Right lobe of liver (tissue), 6 donors: ENCODE results near the gene TSSK3. TPM values are rescaled to one million over a fixed set of nuclear protein-coding genes. Genes with fewer than 3 reads are reported as not detected.
A peak's percentile ranks its signal among the peaks of the same experiment; 100 is the strongest.

Experiments used
- ATAC-seq, 4 donors: fragments of 200-7000 bp; cut with Tn5 transposase; one replicate each; pipeline ENCODE4 v1.9.1; 2020; ENCODE audit warnings: mild to moderate bottlenecking in 4 of 4, moderate library complexity in 4 of 4
- DNase-seq, 3 donors: peaks; one replicate each; pipeline ENCODE4 v3.0.0-alpha.2; 2020
- H3K27ac ChIP-seq, 3 donors: fragments of 200-600 bp; one replicate each; pipeline ENCODE4 v1.8.0; 2022
- H3K27me3 ChIP-seq, 2 donors: fragments of 200-600 bp; one replicate each; pipeline ENCODE4 v1.8.0; 2022
- H3K36me3 ChIP-seq, 4 donors: fragments of 200-600 bp; sonication (generic) in 1 of 4; one replicate each; pipeline versions ENCODE4 v1.5.1 to v1.8.0; 2017 to 2022; ENCODE audit warnings: control low read depth in 1 of 4
- H3K4me1 ChIP-seq, 4 donors: fragments of 200-600 bp; sonication (generic) in 1 of 4; one replicate each; pipeline versions ENCODE4 v1.5.1 to v1.8.0; 2017 to 2022; ENCODE audit warnings: control low read depth in 1 of 4
- H3K4me3 ChIP-seq, 3 donors: fragments of 200-600 bp; one replicate each; pipeline ENCODE4 v1.8.0; 2022
- H3K9me3 ChIP-seq, 4 donors: fragments of 200-600 bp; sonication (generic) in 1 of 4; one replicate each; pipeline versions ENCODE4 v1.5.1 to v1.8.0; 2017 to 2022; ENCODE audit warnings: control low read depth in 1 of 4
- CTCF ChIP-seq, 4 donors: fragments of 200-600 bp in 3 of 4; fragments of 450-650 bp in 1 of 4; IDR thresholded peaks; one replicate each; pipeline versions ENCODE4 v1.5.1 to v1.8.0; 2016 to 2022; ENCODE audit warnings: antibody characterized with exemption in 4 of 4, mild to moderate bottlenecking in 2 of 4
- POLR2A ChIP-seq: fragments of 450-650 bp; IDR thresholded peaks from one replicate; pipeline ENCODE4 v1.6.1; 2017; ENCODE audit warnings: antibody characterized with exemption, mild to moderate bottlenecking
- WGBS: methylation state at CpG from one replicate; pipeline ENCODE4 v1.1.6; 2018; ENCODE audit warnings: low coverage, low lambda C conversion rate; ENCODE audit not compliant: insufficient coverage; ENCODE audit errors: missing lambda C conversion rate; 5-methylcytosine and 5-hydroxymethylcytosine counted together
- intact Hi-C, 2 donors: fragments of 100-400 bp; cut with DNase I; formaldehyde crosslinking; loops; one replicate each; pipeline versions ENCODE4 v1.11.2 to v1.14.1; 2022
- total RNA-seq, 6 experiments: library from RNA; depleted of rRNA in 2 of 6; stranded (reverse); fragments of >200 nt in 2 of 6; fragmentation: NEBNext Ultra II Directional in 3 of 6; extraction: Animal tissue kit (Norgen Biotek cat#: 25700) in 3 of 6; gene quantifications; one replicate each; pipeline versions ENCODE4 v1.1.0 to v1.2.4, GENCODE V29; 2016 to 2023
- donor health status: DM: no; HTN: yes; CAD: no.
- donor health status: DM: no; HTN: no; CAD: no.
- donor health status: DM: no; HTN: no; CAD: no.
- donor health status: DM: no; HTN: yes; CAD: no.
- donor health status: DM: no; HTN: yes; CAD: no.

Gene TSSK3
- total RNA-seq, 6 experiments from 2014 or later: 0.49 to 1.6 (median 0.85) TPM

DNA sequence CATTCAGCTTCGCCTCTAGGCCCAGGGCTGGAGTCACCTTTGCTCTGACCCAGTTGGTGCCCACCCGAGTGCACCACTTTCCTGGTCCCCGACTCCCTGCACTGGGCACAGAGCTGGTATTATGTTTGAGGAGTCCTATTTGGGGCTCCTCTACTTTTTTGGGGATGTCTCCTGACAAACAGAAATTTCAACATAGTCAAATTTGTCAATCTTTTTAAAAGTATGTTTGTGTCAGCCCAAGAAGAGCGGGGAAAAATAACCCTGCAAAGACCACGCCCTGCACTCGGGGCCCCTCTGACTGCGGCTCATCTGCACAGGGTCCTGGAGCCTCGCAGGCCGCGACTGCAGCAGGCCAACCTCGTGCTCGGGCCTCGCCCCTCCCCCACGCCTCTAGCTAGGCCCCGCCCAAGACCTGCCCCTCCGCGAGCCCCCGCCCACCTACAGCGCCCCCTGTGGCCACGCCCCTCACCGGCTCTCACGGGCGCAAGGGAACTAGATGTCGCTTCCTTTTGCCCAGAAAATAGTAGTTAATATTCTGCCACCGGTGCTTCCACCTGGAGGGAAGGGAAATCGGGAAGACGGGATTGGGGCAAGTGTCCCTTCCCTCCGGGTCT is 11.4 kb upstream of the TSSK3 start:
- Histone ChIP-seq H3K9me3 (no peaks in the 10 kb centered on the region), H3K4me3 (peak overlapping the region; percentile 74 to 93 (median 75)), H3K36me3 (no peaks in the 10 kb centered on the region), H3K4me1 (peaks cover 0 to 14% (median 4%) of the 10 kb centered on the region in 4 donors), H3K27me3 (no peaks in the 10 kb centered on the region), H3K27ac (peak overlapping the region; percentile 86 to 94 (median 88))
- ATAC-seq: peak; percentile 65 to 76 (median 68)
- TF ChIP-seq POLR2A (no peak), CTCF (IDR thresholded peaks at IDR 0.05) (peak; percentile 51 to 59 (median 56))
- intact Hi-C loops: no loop called here
- DNase-seq: peak; percentile 81 to 83 (median 81)
- WGBS: 19% methylated on average over 11 of the region's 28 CpGs

GRCh38 chr1:32351399-32352238 is 10.7 kb upstream of the TSSK3 start:
- TF ChIP-seq POLR2A: peak; percentile 91
- no peak for TF ChIP-seq CTCF (IDR thresholded peaks at IDR 0.05)
- 0% methylated on average over 2 of the region's 75 CpGs for WGBS
- H3K27ac ChIP-seq: peak overlapping the region; percentile 86 to 94 (median 88)
- DNase-seq: peak; percentile 95 to 97 (median 96)
- no peaks in the 10 kb centered on the region for H3K9me3 ChIP-seq
- H3K27me3 ChIP-seq: no peaks in the 10 kb centered on the region
- peak overlapping the region; percentile 74 to 93 (median 75) for H3K4me3 ChIP-seq
- H3K4me1 ChIP-seq: peaks cover 0 to 14% (median 4%) of the 10 kb centered on the region in 4 donors
- no peaks in the 10 kb centered on the region for H3K36me3 ChIP-seq
- intact Hi-C loops: no loop called here
- ATAC-seq: peak; percentile 88 to 93 (median 90)

DNA sequence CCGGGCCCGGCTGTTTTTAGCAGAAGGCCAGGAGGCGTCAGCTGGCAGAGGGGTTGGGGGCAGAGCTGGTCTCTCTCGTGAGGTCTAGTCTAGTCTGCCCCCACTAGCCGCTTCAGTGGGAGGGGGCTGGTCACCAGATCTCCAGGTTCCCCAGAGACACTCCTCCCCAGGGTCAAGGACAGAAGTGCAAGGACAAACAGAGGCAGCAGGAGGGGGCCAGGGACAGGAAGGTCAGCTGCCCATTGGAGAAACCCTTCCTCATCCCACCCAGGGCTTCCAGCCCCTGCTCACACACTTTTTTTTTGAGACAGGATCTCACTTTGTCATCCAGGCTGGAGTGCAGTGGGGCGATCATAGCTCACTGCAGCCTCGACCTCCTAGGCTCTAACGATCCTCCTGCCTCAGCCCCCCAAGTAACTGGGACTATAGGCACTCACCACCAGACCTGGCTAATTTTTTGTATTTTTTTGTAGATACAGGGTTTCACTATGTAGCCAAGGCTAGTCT is 10.0 kb upstream of the TSSK3 start:
- Histone ChIP-seq H3K9me3 (no peaks in the 10 kb centered on the region), H3K36me3 (no peaks in the 10 kb centered on the region), H3K4me3 (peak overlapping the region; percentile 74 to 93 (median 75)), H3K27me3 (no peaks in the 10 kb centered on the region), H3K4me1 (peaks cover 0 to 14% (median 4%) of the 10 kb centered on the region in 4 donors), H3K27ac (peak overlapping the region; percentile 86 to 94 (median 88))
- DNase-seq (no peak), ATAC-seq (no peak)
- TF ChIP-seq CTCF (IDR thresholded peaks at IDR 0.05) (no peak), POLR2A (no peak)
- intact Hi-C loops: no loop called here
- 47% methylated on average over 3 of the region's 8 CpGs for WGBS

- H3K4me1 ChIP-seq: peaks cover 0 to 18% (median 4%) of the 10 kb centered on the region in 4 donors
- DNase-seq: no peak
- H3K4me3 ChIP-seq: no peak overlapping the region
- H3K27me3 ChIP-seq: no peaks in the 10 kb centered on the region
- no peaks in the 10 kb centered on the region for H3K9me3 ChIP-seq
- no peaks in the 10 kb centered on the region for H3K36me3 ChIP-seq
- peak overlapping the region; percentile 21 to 88 (median 86) for H3K27ac ChIP-seq
- no CpG with 5 or more reads among the region's 2 CpGs for WGBS
- intact Hi-C loops: no loop called here
- ATAC-seq: no peak
- TF ChIP-seq CTCF (IDR thresholded peaks at IDR 0.05): no peak
- no peak for TF ChIP-seq POLR2A
Observed at GRCh38 chr1:32352831-32353383, 9.4 kb upstream of the TSSK3 start.
